ENCODE data around the gene SURF2.

GRCh38 chr9:133334161-133334560 lies 22.2 kb upstream of the SURF2 start:
- TF ChIP-seq CTCF (conservative IDR thresholded peaks at IDR 0.05; ENCODE audit: low read depth in 2 of 2) (no peak), EZH2phosphoT487 (IDR thresholded peaks at IDR 0.05; ENCODE audit: unreplicated experiment) (no peak), ZNF114 (CRISPR knock-in tag; IDR thresholded peaks at IDR 0.05) (no peak), JUNB (IDR thresholded peaks at IDR 0.05; ENCODE audit: unreplicated experiment) (no peak), NANOG (IDR thresholded peaks at IDR 0.05; ENCODE audit: borderline replicate concordance) (no peak), EZH2 (IDR thresholded peaks at IDR 0.05; ENCODE audit: low read depth, unreplicated experiment) (no peak), POLR2AphosphoS5 (IDR thresholded peaks at IDR 0.05; ENCODE audit: low read depth) (no peak)
